HG02798 (cell line): Measurements from ENCODE around the gene VAV3.
"Not testable (repeated sequence)": the region's sequence is repeated elsewhere in the genome, so short reads cannot be mapped to it uniquely, and the experiment has no call there.

ENCODE experiments used
- ATAC-seq: cut with Tn5 transposase; IDR thresholded peaks from one replicate; pipeline ENCODE4 v1.9.1; 2021; ENCODE audit warnings: mild to moderate bottlenecking; ENCODE audit not compliant: unreplicated experiment, poor library complexity

Gene VAV3

GRCh38 chr1:107965110-107965991, at the start of gene VAV3:
Gene VAV3, minus strand, starts transcription at chr1:107965180. Its CDS starts 311 bp downstream, at chr1:107964869.
- ATAC-seq: peak; percentile 37

GRCh38 chr1:108012553-108012952, 47.6 kb upstream of the VAV3 start:
- ATAC-seq: no peak

GRCh38 chr1:108011295-108011694, 46.3 kb upstream of the VAV3 start:
- ATAC-seq: no peak

DNA sequence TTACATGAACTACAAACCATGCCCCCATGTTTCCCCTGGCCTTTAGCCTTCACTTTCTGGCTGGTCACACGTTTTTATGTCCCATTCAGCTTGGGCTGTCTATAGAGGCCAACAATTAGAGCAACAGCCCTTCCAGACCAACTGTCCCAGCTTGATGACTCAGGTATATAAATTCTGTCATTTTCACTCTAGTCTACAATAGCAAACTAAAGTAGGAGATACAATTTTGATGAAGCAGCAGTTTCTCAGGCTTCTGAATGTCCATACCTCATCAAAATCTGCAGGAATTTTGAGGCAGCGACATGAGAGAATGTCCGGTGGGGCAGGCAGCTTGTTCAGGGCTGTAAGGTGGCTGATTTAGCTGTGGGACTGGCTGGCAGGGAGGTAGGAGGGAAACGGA, 45.6 kb upstream of the VAV3 start:
- no peak for ATAC-seq

- ATAC-seq: no peak
These were observed 44.7 kb upstream of the VAV3 start for GRCh38 chr1:108009603-108010195.

DNA sequence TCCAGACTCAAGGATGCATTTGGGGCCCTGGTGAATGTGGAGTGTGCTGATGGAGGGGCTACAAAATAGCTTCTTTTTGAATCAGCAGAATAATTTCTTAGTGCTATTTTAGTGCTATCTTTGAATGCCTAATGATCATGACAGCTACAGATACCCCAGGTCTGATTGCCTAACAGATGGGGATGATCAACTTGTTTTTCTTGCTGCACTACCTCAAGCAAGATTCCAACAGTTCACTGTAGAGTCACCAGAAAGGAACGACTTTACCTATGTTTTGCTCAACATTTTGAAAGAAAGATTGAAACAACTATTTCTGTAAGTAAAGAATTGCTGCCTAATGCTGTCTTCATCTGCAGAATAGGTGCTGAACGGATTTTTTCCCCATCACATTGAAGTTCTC, 42.6 kb upstream of the VAV3 start:
- ATAC-seq: no peak

GRCh38 chr1:108007070-108007469, 42.1 kb upstream of the VAV3 start:
- no peak for ATAC-seq

GRCh38 chr1:108004919-108005318, 39.9 kb upstream of the VAV3 start:
- ATAC-seq: not testable (repeated sequence)

DNA sequence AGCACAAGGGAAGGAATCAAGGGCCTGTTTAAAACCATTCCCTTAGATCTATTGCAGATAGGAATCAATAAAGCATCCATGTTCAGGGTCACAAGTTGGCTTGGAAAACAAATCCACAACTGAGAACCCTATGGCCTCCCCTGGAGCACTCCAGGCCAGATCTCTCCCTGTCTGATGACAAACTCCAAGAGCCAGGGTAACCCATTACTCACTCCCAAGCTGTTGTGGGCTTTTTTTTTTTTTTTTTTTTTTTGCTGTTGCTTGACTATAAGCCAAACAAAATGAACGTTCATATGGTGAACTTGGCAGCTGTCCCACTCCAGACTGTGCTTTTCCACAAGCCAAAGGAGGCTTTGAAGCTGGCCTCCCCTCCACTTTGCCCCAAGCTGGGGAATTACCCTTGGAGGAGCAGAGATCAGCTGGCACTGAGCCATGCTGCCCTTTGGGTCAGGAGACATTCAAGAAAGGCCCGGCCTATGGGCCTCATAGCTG, 35.7 kb upstream of the VAV3 start:
- ATAC-seq: no peak

DNA sequence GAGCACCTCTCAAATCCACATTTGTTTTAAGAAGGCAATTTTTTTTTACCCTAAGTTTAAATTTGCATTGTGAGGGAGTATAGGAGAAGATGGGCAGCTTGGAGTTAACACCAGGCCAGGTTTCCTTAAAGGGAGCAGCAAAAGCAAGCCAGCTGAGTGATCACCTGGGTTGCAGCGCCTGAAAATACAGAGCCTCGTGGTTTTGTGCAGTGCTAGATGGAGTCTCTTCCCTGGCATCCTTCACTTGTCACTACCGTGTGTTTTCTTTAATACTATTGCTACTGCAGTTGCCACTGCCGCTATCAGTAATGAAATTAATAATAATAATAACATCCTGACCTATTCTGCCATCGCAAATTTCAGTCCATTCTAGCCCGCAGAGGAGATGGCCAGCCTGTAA, 35.2 kb upstream of the VAV3 start:
- ATAC-seq: no peak

DNA sequence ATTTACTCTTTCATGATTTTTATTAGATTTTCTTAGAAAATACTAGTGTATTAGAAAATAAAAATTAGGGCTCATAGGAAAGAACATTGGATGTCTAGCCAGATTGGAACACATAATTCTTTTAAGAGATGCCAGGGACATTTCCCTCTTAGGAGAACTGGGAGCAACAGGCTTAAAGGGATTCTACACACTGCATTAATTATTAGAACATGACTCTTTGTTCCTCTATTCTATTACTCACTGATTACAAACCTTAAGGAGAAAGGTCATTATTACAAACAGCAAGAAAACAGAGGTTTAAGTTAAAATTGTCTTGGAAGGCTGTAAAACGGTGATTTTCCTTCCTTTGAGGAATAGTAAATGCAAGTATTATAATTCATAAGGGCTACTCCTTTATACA, 32.9 kb upstream of the VAV3 start:
- no peak for ATAC-seq

DNA sequence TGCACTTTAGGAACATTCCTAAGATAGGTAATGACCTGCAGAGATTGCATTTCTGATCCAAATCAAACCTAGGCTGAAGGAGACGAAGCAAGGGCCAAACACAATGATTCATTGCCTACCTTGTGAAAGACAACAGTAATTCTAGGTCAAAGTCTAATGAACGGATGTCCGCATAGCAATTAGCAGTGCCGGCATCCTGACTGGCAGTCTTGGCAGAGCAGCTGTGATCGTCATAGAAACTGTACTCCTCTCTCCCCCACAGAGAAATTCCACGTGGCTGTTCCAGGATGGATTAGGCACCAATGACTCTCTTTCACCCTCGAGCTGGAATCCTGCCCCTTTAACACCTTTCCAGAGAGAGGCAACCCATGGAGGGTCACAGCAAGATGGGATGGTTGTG, 28.9 kb upstream of the VAV3 start:
- ATAC-seq: no peak

- no peak for ATAC-seq
These were observed 27.4 kb upstream of the VAV3 start for GRCh38 chr1:107992347-107992746.

GRCh38 chr1:107991371-107992066, 26.5 kb upstream of the VAV3 start:
- ATAC-seq: no peak

- no peak for ATAC-seq
These were observed 25.6 kb upstream of the VAV3 start for GRCh38 chr1:107990606-107991005.

GRCh38 chr1:107981277-107981676, 16.3 kb upstream of the VAV3 start:
- ATAC-seq: no peak

GRCh38 chr1:107979926-107980325, 14.9 kb upstream of the VAV3 start:
- no peak for ATAC-seq

- no peak for ATAC-seq
These were observed 14.1 kb upstream of the VAV3 start for GRCh38 chr1:107979088-107979487.

GRCh38 chr1:107976836-107977235, 11.9 kb upstream of the VAV3 start:
- no peak for ATAC-seq

- ATAC-seq: no peak
These were observed 11.5 kb upstream of the VAV3 start for GRCh38 chr1:107976431-107976830.

GRCh38 chr1:107975851-107976250, 10.9 kb upstream of the VAV3 start:
- ATAC-seq: no peak
